H9 (cell line): ENCODE results near the gene MRPL53. TPM values are rescaled to one million over a fixed set of nuclear protein-coding genes. Genes with fewer than 3 reads are reported as not detected.

Experiments
- DNase-seq: peaks from one replicate; pipeline ENCODE4 v3.0.0-alpha.2; 2017
- H2AFZ ChIP-seq: one replicate; pipeline ENCODE4 v1.6.1; 2013; ENCODE audit warnings: mild to moderate bottlenecking, low read length, control low read depth, moderate library complexity
- H2AK5ac ChIP-seq: 2 replicates; pipeline ENCODE4 v1.6.1; 2013; ENCODE audit warnings: low read length, control low read depth, mixed read lengths; ENCODE audit not compliant: insufficient read length
- H2BK120ac ChIP-seq: one replicate; pipeline ENCODE4 v1.6.1; 2013; ENCODE audit warnings: low read depth, mild to moderate bottlenecking, low read length, control low read depth, inconsistent platforms; ENCODE audit not compliant: poor library complexity, severe bottlenecking
- H2BK12ac ChIP-seq: 2 replicates; pipeline ENCODE4 v1.6.1; 2013; ENCODE audit warnings: low read length, control low read depth, mixed read lengths, low read depth; ENCODE audit not compliant: insufficient read length
- H2BK15ac ChIP-seq: 2 replicates; pipeline ENCODE4 v1.6.1; 2013; ENCODE audit warnings: low read depth, low read length, control low read depth
- H2BK20ac ChIP-seq: one replicate; pipeline ENCODE4 v1.6.1; 2013; ENCODE audit warnings: low read depth, mild to moderate bottlenecking, low read length, control low read depth, inconsistent platforms; ENCODE audit not compliant: poor library complexity, severe bottlenecking
- H2BK5ac ChIP-seq: 2 replicates; pipeline ENCODE4 v1.6.1; 2013; ENCODE audit warnings: low read length, control low read depth, mixed read lengths; ENCODE audit not compliant: insufficient read length
- H3K14ac ChIP-seq: 2 replicates; pipeline ENCODE4 v1.6.1; 2013; ENCODE audit warnings: low read length, control low read depth; ENCODE audit not compliant: insufficient read depth
- H3K18ac ChIP-seq: 2 replicates; pipeline ENCODE4 v1.6.1; 2013; ENCODE audit warnings: low read depth, mild to moderate bottlenecking, mixed read lengths, low read length, control low read depth; ENCODE audit not compliant: insufficient read length
- H3K23ac ChIP-seq: 2 replicates; pipeline ENCODE4 v1.6.1; 2013; ENCODE audit warnings: low read length, control low read depth, mixed read lengths, low read depth; ENCODE audit not compliant: insufficient read length
- H3K23me2 ChIP-seq: 2 replicates; pipeline ENCODE4 v1.6.1; 2013; ENCODE audit warnings: low read depth, mild to moderate bottlenecking, mixed read lengths, low read length, control low read depth; ENCODE audit not compliant: insufficient read length, poor library complexity, severe bottlenecking
- H3K27ac ChIP-seq: 2 replicates; pipeline ENCODE4 v1.5.1; 2013; ENCODE audit warnings: low read length, control low read depth, mixed read lengths, low read depth; ENCODE audit not compliant: insufficient read length
- H3K27me3 ChIP-seq: 2 replicates; pipeline ENCODE4 v1.6.1; 2013; ENCODE audit warnings: low read length, control low read depth, inconsistent platforms; ENCODE audit not compliant: insufficient read depth
- H3K4ac ChIP-seq: 2 replicates; pipeline ENCODE4 v1.6.1; 2013; ENCODE audit warnings: low read depth, mild to moderate bottlenecking, control low read depth, inconsistent platforms, low read length, moderate library complexity
- H3K4me1 ChIP-seq: 2 replicates; pipeline ENCODE4 v1.6.1; 2013; ENCODE audit warnings: low read length, control low read depth, inconsistent platforms; ENCODE audit not compliant: insufficient read depth
- H3K4me2 ChIP-seq: 2 replicates; pipeline ENCODE4 v1.6.1; 2013; ENCODE audit warnings: low read length, control low read depth, mixed read lengths; ENCODE audit not compliant: insufficient read length, insufficient read depth
- H3K56ac ChIP-seq: 2 replicates; pipeline ENCODE4 v1.6.1; 2013; ENCODE audit warnings: low read depth, mild to moderate bottlenecking, mixed read lengths, low read length, control low read depth; ENCODE audit not compliant: insufficient read length
- H3K79me1 ChIP-seq: 2 replicates; pipeline ENCODE4 v1.6.1; 2013; ENCODE audit warnings: low read depth, mild to moderate bottlenecking, moderate library complexity, low read length, control low read depth, inconsistent platforms; ENCODE audit not compliant: insufficient read depth, poor library complexity, severe bottlenecking
- H3K79me2 ChIP-seq: 2 replicates; pipeline ENCODE4 v1.6.1; 2013; ENCODE audit warnings: low read length, control low read depth, inconsistent platforms; ENCODE audit not compliant: insufficient read depth
- H3K9ac ChIP-seq: 2 replicates; pipeline ENCODE4 v1.6.1; 2013; ENCODE audit warnings: low read length, control low read depth, mixed read lengths; ENCODE audit not compliant: insufficient read length; ENCODE audit errors: extremely low read depth
- H3K9me3 ChIP-seq: one replicate; pipeline ENCODE4 v1.6.1; 2013; ENCODE audit warnings: low read depth, low read length, inconsistent platforms; ENCODE audit not compliant: control insufficient read depth
- H3T11ph ChIP-seq: one replicate; pipeline ENCODE4 v1.6.1; 2013; ENCODE audit warnings: mild to moderate bottlenecking, low read length, control low read depth, inconsistent platforms
- H4K20me1 ChIP-seq: one replicate; pipeline ENCODE4 v1.6.1; 2013; ENCODE audit not compliant: control insufficient read depth, insufficient read length, insufficient read depth
- H4K5ac ChIP-seq: 2 replicates; pipeline ENCODE4 v1.6.1; 2013; ENCODE audit warnings: low read depth, mild to moderate bottlenecking, mixed read lengths, low read length, control low read depth; ENCODE audit not compliant: insufficient read length
- H4K8ac ChIP-seq: replicated peaks from 2 replicates; pipeline ENCODE4 v1.6.1; 2013; ENCODE audit warnings: low read length, control low read depth, mixed read lengths, low read depth; ENCODE audit not compliant: insufficient read length
- H4K91ac ChIP-seq: 2 replicates; pipeline ENCODE4 v1.6.1; 2013; ENCODE audit warnings: low read depth, mild to moderate bottlenecking, moderate library complexity, mixed read lengths, low read length, control low read depth; ENCODE audit not compliant: insufficient read length
- H3K27ac Mint-ChIP-seq, 3 experiments: 2 replicates in 2 of 3; 3 replicates in 1 of 3; pipeline ENCODE4 v1.8.0; 2020 to 2021; ENCODE audit warnings: mixed read lengths in 3 of 3, mild to moderate bottlenecking in 1 of 3, moderate library complexity in 1 of 3
- H3K27me3 Mint-ChIP-seq: 2 replicates; pipeline ENCODE4 v1.8.0; 2021; ENCODE audit warnings: low read depth, mild to moderate bottlenecking, moderate library complexity, mixed read lengths
- H3K36me3 Mint-ChIP-seq, 3 experiments: 2 replicates in 2 of 3; 3 replicates in 1 of 3; pipeline ENCODE4 v1.8.0; 2020 to 2021; ENCODE audit warnings: low read depth in 3 of 3, mixed read lengths in 3 of 3; ENCODE audit not compliant: insufficient read depth in 1 of 3
- H3K4me1 Mint-ChIP-seq, 2 experiments: 2 replicates each; pipeline ENCODE4 v1.8.0; 2020; ENCODE audit warnings: mixed read lengths in 2 of 2
- H3K4me3 Mint-ChIP-seq, 2 experiments: 2 replicates in 1 of 2; 3 replicates in 1 of 2; pipeline ENCODE4 v1.8.0; 2020 to 2021; ENCODE audit warnings: mild to moderate bottlenecking in 2 of 2, mixed read lengths in 2 of 2, moderate library complexity in 1 of 2
- H3K9me3 Mint-ChIP-seq, 2 experiments: 2 replicates in 1 of 2; 3 replicates in 1 of 2; pipeline ENCODE4 v1.8.0; 2020; ENCODE audit warnings: mild to moderate bottlenecking in 2 of 2, mixed read lengths in 2 of 2, moderate library complexity in 1 of 2
- WGBS: extraction: QIAGEN DNeasy Blood & Tissue Kit; methylation state at CpG from one replicate; pipeline ENCODE4 v1.1.7; 2013; ENCODE audit warnings: missing lambda C conversion rate, low lambda C conversion rate, mixed read lengths; ENCODE audit not compliant: insufficient read length; ENCODE audit errors: extremely low coverage; 5-methylcytosine and 5-hydroxymethylcytosine counted together
- total RNA-seq: library from RNA; stranded (reverse); gene quantifications from 2 replicates; pipeline ENCODE4 v1.2.1, GENCODE V29; 2021
- TF ChIP-seq, protein P1 (sequence below): fragments of 200-600 bp; sonication (generic); conservative IDR thresholded peaks from 3 replicates; pipeline ENCODE4 v1.8.0; 2021; ENCODE audit warnings: antibody characterized with exemption, mild to moderate bottlenecking

The MRPL53 gene
- total RNA-seq, 1 experiment from 2014 or later = 59.5 TPM

DNA sequence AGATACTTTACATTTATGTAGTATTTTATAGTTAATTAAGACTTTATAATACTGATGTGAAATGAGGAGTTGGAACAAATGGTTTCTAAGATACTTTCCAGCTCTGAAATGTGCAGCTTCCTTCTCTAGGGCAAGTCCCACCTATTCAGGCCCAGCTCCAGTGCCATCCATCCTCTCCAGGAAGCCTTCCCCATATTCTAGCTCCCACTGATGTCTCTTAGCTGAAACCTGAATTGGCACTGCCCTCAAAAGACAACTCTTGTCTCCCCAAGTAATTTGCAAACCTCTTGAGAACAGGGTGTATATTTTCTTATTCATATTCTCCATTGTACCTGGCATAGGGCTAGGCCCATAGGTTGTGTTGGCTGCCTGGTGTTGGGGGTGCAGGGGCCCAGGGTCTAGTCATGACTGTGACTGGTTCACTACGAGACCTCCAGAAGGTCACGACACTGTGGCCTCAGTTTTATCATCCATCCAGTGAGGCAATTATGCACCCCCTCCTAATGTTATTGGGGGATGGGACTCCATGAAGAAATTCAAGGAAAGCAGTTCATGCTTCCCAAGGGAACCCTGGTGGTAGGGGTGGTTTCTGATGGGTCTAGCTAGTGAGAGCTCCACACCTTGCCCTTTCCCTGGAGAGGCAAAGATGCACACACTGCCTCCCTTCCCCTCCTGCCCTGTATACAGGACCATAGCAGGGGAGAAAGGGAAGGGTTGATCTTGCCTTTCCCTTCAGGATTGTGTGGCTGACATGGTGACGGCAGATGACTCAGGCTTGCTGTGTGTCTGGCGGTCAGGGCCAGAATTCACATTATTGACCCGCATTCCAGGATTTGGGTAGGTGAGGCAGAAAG, 48.1 kb downstream of the MRPL53 start:
- no peak overlapping the region for H3K9ac ChIP-seq
- TF ChIP-seq, protein P1, sequence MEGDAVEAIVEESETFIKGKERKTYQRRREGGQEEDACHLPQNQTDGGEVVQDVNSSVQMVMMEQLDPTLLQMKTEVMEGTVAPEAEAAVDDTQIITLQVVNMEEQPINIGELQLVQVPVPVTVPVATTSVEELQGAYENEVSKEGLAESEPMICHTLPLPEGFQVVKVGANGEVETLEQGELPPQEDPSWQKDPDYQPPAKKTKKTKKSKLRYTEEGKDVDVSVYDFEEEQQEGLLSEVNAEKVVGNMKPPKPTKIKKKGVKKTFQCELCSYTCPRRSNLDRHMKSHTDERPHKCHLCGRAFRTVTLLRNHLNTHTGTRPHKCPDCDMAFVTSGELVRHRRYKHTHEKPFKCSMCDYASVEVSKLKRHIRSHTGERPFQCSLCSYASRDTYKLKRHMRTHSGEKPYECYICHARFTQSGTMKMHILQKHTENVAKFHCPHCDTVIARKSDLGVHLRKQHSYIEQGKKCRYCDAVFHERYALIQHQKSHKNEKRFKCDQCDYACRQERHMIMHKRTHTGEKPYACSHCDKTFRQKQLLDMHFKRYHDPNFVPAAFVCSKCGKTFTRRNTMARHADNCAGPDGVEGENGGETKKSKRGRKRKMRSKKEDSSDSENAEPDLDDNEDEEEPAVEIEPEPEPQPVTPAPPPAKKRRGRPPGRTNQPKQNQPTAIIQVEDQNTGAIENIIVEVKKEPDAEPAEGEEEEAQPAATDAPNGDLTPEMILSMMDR = no peak
- H2AFZ ChIP-seq = no peak overlapping the region
- H2BK12ac ChIP-seq = no peak overlapping the region
- no peak overlapping the region for H2BK15ac ChIP-seq
- no peak overlapping the region for H2BK20ac ChIP-seq
- no peak overlapping the region for H3K4me2 ChIP-seq
- H3K36me3 Mint-ChIP-seq = peaks cover 24 to 55% (median 51%) of the 10 kb centered on the region in 3 experiments
- H2BK120ac ChIP-seq = no peak overlapping the region
- no peak overlapping the region for H3T11ph ChIP-seq
- no peak for DNase-seq
- no peak overlapping the region for H3K4ac ChIP-seq
- peaks cover 11 to 14% of the 10 kb centered on the region in 2 experiments for H3K4me1 Mint-ChIP-seq
- no peaks in the 10 kb centered on the region for H4K20me1 ChIP-seq
- no peak overlapping the region for H3K56ac ChIP-seq
- H3K23ac ChIP-seq = no peak overlapping the region
- no peak overlapping the region for H4K5ac ChIP-seq
- H3K27ac Mint-ChIP-seq = peak overlapping the region in 2 of 3 experiments; percentile 43 to 55; a peak in 2 of 7 replicates
- H4K8ac ChIP-seq = no peak overlapping the region
- H3K23me2 ChIP-seq = peaks cover 9% of the 10 kb centered on the region
- H3K4me1 ChIP-seq = no peaks in the 10 kb centered on the region
- no peaks in the 10 kb centered on the region for H3K9me3 ChIP-seq
- H3K4me3 Mint-ChIP-seq = 0 out of 5 replicates have a peak overlapping the region, but pooled peaks of 1 of the 2 experiments have one; percentile 5
- no peak overlapping the region for H3K14ac ChIP-seq
- H3K27me3 Mint-ChIP-seq = peaks cover 25% of the 10 kb centered on the region
- no peaks in the 10 kb centered on the region for H3K79me2 ChIP-seq
- no peak overlapping the region for H3K27ac ChIP-seq
- H2AK5ac ChIP-seq = no peak overlapping the region
- no peak overlapping the region for H3K18ac ChIP-seq
- H4K91ac ChIP-seq = no peak overlapping the region
- no peaks in the 10 kb centered on the region for H3K79me1 ChIP-seq
- no peaks in the 10 kb centered on the region; a peak in 1 of 5 replicates for H3K9me3 Mint-ChIP-seq
- no peak overlapping the region for H2BK5ac ChIP-seq
- WGBS = no CpG with 5 or more reads among the region's 5 CpGs
- no peaks in the 10 kb centered on the region for H3K27me3 ChIP-seq
